ENCODE measurements around the gene MTG2.

The MTG2 gene

DNA sequence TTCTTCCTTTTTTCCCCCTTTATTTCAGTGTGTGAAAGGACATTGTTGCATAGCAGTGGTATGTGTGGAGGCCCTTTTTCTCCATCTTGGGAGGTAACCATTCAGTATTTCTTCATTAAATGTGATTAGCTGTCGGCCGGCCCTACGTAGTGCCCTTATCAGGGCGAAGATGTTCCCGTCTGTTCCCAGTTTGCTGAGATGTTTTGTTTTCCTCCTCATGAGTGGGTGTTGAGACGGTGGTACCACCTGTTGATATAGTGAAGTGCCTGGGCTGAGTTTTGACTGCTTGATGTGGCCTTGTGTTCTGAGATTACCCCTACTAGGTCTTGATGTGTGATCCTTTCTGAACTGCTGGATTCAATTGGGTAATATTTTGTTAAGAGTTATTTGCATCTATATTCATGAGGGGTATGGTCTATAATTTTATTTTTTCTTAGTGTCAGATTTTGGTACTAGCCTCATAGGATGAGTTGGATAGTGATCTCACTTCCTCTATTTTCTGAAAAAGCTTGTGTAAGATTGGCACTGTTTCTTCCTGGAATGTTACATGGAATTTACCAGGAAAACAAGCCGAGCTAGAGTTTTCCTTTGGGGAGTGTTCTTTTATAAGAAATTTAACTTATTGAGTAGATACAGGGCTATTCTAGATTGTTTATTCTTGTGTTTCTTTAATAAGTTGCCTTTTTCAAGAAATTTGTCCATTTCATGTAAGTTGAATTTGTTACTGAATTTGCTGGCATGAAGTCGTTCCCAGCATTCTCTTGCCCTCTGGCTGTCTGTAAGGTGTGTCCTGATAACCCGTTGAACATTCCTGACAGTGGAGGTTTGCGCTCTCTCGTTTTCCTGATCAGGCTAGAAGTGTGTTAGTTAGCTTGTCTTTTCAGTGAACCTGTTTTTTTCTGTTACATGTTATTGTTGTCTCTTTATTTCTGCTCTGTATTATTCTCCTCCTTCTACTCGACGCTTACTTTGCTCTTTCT lies 4.3 kb downstream of the MTG2 start:
- peak; percentile 13 to 28 for DNase-seq

DNA sequence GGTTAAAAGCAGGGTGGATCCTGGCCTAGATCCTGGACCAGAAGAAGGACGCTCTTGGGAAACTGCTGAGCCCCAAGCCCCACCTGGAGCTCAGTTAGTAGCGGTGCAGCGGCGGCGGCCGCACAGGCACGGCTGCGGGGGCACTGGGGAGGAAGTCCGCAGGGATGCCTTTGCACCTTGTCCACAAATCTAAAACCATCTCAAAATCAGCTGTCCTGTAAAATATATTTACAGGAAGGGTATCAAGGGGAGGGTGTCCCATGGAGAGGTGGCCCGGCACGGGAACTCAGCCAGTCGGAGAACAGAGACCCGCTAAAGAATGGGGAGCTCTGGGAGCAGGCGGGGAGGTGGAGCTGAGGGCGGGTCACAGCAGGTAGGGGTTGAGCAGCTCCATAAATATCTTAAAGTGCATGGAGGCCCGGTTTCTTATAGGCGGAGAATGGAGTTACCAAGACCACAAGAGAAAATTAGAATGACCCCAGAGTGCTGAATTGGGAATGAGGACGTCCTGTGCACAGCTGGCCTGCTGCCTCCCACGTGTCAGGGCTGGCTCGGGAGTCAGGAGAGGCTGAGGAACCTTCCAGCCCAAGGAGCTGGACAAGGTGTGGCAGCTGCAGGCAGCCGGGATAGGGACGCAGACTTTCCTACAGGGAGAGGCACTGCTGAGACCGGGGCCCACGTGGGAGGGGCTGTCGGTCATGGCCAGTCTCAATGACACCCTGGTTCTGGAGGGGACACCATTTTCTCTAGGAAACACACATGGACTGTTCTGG lies 8.0 kb downstream of the MTG2 start:
- DNase-seq: no peak

DNA sequence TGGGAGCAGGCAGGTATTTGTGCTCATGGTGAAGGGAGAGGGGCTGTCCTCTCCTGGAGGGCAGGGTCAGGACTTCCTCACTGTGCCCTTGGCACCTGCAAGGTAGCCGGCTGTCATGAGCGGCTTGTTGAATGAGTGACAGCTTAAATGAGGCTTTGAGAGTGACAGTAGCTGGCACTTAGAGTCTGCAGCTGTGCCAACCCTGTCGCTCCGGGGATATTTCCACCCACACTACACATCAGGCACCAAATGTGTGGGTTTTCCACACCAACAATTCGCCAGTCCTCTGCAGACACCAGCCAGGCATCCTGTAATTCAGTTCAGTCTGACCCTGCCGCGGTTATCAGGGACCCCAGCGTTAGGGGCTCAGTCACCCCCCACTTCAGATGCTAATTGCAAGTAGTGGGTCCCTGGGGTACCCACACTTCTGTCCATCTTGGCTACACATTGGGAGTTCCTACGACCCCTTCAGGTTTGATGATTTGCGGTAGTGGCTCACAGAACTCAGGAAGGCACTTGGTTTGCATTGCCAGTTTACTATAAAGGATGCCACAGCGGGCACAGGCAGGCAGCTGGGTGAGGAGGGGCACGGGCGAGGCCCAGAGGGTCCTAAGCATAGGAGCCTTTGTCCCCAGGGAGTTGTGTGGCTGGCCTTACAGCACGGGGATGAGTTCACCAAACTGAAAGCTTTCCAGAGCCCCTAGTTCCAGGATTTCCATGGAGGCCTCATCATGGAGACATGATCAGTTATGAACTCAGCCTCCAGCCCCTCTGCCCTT lies 9.1 kb downstream of the MTG2 start:
- no peak for DNase-seq

DNA sequence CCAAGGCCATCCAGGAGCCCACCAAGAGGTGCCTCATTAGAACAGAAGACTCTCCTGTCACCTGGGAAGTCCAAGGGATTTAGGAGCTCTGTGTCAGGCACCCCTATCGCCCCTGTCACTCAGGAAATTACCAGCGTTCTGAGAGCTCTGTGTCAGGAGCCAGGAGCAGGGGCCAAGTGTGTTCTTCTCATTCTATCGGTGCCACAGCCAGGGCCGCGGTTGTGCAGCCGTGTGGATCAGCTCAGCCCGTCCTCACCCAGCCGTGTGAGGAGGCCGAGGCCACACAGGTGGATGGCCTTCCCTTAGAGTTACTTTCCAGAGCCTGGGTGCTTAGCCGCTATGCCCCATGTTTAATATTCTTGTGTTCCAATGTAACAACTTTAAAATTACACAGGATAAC lies 9.8 kb downstream of the MTG2 start:
- DNase-seq: no peak

DNA sequence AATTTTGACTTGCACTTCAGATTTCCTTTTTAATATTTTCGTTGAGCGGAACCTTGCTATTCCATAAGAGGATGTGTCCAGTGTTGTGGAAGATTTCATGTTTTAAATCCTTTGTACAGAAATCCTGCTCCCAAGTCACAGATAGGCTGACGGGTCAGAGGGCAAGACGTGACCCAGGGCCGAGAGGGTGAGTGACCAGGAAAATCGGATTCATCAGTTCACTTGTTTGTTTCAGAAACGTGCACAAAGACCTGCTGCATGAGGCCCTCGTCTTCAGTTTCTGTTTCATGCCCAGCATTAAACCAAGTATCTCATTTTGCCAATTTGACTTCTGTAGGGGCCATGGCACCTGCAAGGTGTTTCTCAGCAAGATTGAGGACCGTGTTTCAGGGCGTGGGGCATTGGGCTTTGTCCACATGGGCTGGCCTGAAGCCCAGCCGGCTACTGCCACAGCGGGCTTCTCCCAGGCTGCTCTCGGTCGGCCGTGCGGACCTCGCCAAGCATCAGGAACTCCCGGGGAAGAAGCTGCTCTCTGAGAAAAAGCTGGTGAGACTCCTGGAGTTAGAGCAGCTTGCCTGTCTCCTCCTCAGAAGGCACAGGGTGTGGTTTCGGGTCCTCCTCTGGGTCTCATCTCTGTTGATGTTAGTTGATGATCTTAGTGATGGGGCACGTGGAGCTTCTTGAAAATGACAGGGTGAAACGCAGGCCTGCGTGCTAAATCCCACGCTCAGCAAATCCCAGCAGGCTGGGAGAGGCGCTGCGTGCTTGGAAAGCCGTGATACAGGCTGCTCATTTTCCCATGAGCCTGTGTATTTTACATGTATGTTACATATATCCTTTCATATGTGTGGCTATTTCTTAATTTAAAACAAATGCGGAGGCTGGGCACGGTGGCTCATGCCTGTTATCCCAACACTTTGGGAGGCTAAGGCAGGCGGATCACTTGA lies 10.5 kb downstream of the MTG2 start:
- DNase-seq: no peak

DNA sequence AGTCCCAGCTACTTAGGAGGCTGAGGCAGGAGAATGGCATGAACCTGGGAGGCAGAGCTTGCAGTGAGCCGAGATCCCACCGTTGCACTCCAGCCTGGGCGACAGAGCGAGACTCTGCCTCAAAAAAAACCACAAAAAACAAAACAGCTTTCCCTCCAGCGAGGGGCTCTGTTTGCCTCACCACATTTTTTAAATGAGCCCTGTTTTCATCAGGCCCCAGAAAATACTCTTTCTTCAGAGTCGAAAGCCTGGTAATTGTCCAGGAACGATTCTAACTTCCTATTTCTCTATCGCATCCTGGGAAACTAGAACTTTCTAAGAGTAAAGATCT lies 12.2 kb downstream of the MTG2 start:
- no peak for DNase-seq

DNA sequence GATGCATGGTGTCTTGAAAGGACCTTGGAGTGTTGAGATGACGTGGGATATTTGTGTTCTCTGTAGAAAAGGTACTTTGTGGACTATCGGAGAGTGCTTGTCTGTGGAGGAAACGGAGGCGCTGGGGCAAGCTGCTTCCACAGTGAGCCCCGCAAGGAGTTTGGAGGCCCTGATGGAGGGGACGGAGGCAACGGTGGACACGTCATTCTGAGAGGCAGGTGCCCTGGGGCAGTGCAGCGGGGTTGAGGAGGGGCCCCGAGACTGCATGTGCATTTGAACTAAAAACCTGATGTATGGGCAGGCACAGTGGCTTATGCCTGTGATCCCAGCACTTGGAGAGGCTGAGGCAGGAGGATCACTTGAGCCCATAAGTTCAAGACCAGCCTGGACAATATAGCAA lies 12.9 kb downstream of the MTG2 start:
- no peak for DNase-seq

DNA sequence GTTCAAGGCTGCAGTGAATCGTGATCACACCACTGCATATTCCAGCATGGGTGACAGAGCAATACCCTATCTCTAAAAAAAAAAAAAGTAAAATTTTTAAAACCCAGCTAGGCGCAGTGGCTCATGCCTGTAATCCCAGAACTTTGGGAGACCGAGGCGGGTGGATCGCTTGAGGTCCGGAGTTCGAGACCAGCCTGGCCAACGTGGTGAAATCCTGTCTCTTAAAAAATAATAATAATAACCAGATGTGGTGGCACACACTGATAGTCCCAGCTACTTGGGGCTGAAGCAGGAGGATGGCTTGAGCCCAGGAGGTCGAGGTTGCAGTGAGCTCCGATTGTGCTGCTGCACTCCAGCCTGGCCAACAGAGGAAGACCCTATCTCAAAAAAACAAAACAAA lies 13.5 kb downstream of the MTG2 start:
- no peak for DNase-seq

DNA sequence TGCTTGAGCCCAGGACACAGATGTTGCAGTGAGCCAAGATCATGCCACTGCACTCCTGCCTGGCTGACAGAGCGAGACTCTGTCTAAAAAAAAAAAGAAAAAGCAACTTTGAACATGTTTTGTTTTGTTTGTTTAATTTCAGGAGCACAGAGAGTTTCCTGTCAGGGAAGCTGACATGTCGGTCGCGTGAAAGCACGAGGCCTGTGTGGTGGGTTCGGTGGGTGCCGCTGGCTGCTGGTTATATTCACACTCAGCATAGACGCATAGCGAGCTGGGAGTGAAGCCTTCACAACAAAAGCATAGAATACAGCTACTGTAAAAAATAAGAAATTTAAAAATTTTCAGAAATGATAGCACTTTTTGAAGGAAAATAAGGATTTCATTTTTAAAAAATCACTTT lies 14.5 kb downstream of the MTG2 start:
- DNase-seq: no peak

DNA sequence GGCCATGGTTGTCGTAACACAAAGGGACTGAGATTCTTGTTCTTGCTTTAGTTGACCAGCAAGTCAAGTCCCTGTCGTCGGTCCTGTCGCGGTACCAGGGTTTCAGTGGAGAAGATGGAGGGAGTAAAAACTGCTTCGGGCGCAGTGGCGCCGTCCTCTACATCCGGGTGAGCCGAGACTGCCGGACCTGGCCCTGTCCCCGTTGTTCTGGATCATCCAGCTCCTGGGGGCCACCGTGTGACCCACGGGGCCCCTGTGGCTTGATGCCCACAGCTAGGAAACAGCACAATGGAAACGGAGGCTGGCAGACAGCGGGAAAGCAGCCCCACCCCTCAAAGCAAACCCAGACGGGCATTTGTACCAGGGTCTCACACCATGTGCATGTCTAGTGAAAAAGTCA lies 15.0 kb downstream of the MTG2 start:
- DNase-seq: no peak

DNA sequence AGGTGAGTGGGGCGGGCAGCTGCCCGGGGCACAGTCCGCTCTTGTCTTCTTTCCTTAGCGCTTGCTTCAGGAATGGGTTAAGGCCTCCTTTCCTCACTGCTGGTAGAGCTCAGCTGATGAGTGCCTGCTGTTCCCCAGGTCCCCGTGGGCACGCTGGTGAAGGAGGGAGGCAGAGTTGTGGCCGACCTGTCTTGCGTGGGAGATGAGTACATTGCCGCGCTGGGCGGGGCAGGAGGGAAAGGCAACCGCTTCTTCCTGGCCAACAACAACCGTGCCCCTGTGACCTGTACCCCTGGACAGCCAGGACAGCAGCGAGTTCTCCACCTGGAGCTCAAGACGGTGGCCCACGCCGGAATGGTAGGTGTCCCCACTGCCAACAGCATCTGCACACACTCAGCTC lies 15.7 kb downstream of the MTG2 start:
- DNase-seq: no peak

DNA sequence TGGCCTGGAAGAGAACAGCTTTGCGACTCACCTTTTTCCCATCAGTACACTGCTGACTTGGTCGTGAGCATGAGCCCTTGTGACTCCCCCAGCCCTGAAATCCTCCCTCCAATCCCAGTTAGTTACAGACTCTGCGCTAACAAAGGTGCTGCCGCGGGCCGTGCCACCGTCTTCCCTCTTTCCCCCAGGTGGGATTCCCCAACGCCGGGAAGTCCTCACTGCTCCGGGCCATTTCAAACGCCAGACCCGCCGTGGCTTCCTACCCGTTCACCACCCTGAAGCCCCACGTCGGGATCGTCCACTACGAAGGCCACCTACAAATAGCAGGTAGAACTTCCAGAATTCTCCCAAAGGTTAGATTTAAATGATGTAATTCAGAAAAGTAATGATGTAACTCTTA lies 16.1 kb downstream of the MTG2 start:
- DNase-seq: no peak

DNA sequence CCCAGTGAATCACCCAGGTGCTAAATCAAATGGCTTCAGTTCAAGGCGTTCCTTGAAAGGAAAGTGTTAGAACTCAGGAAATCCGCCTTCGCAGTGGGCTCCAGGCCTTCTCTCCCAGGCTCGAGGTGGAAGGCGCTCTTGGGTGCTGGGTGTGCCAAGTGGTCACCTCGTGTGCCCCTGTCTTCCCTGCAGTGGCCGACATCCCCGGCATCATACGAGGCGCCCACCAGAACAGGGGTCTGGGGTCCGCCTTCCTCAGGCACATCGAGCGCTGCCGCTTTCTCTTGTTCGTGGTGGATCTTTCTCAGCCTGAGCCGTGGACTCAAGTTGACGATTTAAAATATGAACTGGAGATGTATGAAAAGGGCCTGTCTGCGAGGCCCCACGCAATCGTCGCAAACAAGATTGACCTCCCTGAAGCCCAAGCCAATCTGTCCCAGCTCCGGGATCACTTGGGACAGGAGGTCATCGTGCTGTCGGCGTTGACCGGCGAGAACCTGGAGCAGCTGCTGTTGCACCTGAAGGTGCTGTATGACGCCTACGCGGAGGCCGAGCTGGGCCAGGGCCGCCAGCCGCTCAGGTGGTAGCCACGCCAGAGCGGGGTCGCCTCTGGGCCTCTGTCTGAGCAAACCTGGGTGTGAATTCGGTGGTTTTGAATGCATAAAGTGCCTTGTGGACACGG lies 17.8 kb downstream of the MTG2 start:
- no peak for DNase-seq

DNA sequence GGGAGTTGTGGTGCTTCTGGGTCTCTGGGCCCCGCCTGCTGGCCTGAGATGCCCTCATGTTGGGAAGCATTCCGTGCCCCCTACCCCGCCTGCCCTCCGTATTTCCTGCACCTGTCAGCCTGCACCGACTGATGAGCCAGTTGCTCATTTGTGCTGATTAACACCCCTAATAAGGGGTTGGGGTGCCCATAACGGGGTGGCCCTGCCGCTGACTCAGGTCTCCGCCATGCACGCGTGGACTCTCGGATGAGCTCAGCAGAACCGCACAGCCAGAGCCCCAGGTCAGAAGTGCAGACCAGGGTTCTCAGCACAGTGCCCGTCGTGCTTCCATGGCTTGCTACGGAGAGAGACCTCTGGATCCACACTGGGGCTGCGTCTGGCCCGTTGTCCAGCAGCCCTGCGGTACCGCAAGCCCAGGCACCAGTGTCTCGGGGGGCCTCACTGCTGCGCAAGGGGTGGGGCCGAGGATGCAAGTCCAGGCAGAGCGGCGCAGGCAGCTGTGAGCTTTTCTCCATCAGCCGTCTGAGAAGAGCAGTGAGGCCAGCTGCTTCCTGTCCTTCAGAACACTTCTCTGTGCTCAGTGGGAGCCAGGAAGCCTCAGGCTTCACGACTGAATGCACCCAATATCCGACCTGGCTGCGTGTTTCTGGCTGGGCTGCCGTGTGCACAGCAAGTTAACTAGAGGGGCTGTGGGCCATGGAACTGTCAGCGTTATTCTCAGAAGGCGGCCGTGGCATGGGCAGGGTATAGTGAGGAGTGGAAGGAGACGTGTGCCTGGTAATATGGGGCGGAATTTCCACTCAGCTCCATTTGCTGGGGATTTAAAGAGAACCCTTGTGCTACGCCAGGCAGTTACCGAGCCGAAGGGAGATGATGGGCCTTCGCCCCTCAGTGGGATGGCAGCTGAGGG lies 18.6 kb downstream of the MTG2 start:
- DNase-seq: no peak

DNA sequence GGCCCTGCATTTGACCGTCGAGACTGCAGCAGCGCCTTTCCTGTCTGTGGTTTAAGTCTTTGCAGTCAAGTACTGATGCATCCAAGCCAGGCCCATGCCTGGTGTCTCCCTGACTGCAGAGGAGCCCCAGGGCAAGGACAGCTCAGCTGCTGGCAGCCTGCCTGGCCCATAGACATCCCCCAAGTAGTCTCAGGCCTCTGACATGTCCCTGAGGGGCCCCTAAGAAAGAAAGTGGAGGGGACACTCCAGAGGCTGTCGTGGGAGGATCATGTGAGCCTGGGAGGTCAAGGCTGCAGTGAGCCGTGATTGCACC lies 19.2 kb downstream of the MTG2 start:
- no peak for DNase-seq

DNA sequence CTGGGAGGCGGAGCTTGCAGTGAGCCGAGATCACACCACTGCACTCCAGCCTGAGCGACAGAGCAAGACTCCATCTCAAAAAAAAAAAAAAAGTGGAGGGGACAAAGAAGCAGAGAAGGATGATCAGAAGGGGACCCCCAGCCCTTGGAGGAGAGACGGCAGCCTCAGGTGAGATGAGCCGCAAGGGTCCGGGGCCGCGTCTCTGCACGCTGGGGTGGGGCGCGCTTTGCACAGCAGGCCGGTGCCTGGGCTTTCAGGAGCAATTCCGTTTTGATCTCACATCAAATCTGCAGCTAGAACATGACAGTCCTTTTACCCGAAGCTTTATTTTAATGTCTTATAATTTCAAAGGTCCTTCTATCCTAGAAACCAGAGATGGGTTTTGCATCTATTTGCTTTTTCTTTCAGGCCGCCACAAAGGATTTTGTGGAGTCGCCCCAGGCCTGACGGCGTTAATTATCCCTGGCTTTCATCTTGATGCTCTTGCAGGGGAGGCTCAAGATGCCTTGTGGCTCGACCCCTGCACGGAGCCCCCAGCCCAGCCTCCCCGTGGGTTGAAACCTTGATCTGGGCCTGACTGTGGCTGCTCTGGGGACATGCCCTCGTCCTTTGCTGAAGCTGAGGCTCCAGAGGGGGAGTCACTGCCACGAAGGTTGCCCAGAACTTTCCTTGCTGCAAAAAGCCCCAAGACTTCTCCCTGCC lies 20.0 kb downstream of the MTG2 start:
- DNase-seq: no peak

DNA sequence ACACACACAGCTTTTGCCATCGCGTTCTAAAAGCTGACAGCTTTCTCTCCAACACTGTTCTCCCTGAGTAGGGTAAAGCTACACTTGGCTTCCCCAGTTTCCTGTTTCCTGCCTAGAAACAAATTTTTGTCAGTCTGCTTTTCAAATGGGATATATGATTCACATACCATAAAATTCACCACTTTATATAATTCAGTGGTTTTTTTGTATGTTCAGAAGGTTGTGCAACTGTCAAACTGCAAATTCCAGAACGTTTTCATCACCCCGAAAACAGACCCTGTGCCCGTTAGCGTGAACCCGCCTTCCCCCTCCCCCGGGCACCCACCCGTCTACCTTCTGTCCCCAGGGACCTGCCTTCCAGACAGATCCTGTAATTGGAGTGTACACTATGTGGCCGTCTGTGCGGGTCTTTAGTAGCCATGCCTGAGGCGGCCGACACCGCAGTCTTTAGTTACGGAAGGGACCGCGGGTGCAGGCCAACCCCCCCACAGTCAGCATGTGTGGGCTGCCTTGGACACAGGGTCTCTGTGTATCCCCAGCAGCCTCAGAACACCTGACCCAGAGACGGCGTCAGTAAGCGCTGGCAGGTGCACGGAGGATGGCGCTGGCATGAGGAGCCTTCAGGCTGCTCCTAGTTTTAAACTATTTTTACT lies 20.7 kb downstream of the MTG2 start:
- no peak for DNase-seq

DNA sequence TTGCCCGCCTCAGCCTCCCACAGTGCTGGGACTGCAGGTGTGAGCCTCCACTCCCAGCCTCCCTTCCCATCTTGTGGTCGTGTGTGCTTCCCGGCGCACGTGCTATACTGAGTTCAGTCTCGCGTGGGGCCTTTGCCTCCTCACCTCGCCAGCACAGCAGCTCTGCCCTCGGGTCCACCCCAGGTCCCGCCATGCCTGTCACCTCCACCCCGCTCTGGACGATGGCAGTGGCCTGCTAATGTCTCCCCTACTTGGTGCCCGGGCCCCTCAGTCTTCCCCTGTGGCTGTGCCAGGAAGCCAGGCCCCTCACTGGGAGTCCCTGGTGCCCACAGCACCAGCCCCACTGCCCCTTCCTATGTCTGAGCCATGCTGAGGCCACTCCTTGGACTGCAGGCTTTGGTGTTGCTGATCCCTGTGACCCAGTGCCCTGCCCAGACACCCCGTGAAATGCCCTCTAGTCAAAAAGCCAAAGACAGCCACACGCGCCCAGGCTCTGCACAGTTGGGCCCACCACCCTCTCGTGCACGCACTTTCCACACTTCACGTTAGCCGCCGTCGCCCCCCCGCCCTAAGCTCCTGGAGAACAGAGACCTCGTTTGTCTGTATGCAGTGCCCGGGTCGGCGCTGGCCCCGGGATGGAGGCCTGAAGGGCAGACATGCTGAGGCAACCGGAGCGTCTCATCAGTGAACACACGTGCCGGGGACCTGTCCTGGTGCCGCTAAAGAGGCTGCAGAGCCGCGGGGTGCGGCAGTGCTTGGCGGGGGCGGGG lies 23.0 kb downstream of the MTG2 start:
- DNase-seq: no peak

DNA sequence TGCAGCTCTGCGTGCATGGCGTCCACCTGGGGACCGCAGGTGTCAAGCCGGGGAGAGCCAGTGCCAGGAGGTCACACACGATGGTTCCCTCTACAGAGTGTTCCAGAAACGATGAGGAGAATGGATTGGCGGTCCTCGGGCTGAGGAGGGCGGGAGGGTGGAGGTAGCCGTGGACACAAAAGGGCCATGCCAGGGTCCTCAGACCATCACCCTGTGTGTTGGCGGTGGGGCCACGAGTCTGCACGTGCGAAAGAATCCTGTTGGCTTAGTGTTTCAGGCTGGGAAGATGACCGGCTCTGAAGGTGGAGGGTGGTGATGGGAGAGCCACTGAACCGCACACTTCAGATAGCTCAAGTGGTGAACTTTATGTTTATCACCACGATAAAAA lies 23.6 kb downstream of the MTG2 start:
- DNase-seq: no peak
